Liver (tissue), 9 donors: Measurements from ENCODE around the gene BPIFB1. TPM values are rescaled to one million over a fixed set of nuclear protein-coding genes. Genes with fewer than 3 reads are reported as not detected.

Experiments used
- DNase-seq: peaks from one replicate; pipeline ENCODE4 v3.0.0-alpha.2; 2017; ENCODE audit warnings: low spot score
- H3K27ac ChIP-seq, 2 donors: one replicate each; pipeline ENCODE4 v1.7.0; 2013; ENCODE audit warnings: inconsistent platforms in 2 of 2, low read length in 2 of 2, control low read depth in 1 of 2, low read depth in 1 of 2, mild to moderate bottlenecking in 1 of 2
- H3K27me3 ChIP-seq, 4 donors: one replicate each; pipeline versions ENCODE4 v1.6.1 to v1.7.0; 2013; ENCODE audit warnings: low read length in 3 of 4, inconsistent platforms in 1 of 4, mild to moderate bottlenecking in 1 of 4, moderate library complexity in 1 of 4; ENCODE audit not compliant: control insufficient read depth in 4 of 4, insufficient read depth in 4 of 4
- H3K36me3 ChIP-seq, 4 donors: one replicate each; pipeline versions ENCODE4 v1.6.1 to v1.7.0; 2013; ENCODE audit warnings: low read length in 3 of 4, mild to moderate bottlenecking in 3 of 4, low read depth in 1 of 4, moderate library complexity in 1 of 4; ENCODE audit not compliant: control insufficient read depth in 4 of 4, insufficient read depth in 3 of 4
- H3K4me1 ChIP-seq, 4 donors: one replicate each; pipeline versions ENCODE4 v1.6.1 to v1.7.0; 2013; ENCODE audit warnings: low read length in 3 of 4, mild to moderate bottlenecking in 3 of 4, moderate library complexity in 1 of 4; ENCODE audit not compliant: control insufficient read depth in 4 of 4, insufficient read depth in 4 of 4
- H3K4me3 ChIP-seq, 3 donors: one replicate each; pipeline versions ENCODE4 v1.6.1 to v1.7.0; 2013; ENCODE audit warnings: low read length in 3 of 3, control low read depth in 1 of 3, low read depth in 1 of 3, mild to moderate bottlenecking in 1 of 3
- H3K9ac ChIP-seq, 2 donors: one replicate each; pipeline ENCODE4 v1.7.0; 2013; ENCODE audit warnings: low read length in 2 of 2, mild to moderate bottlenecking in 2 of 2, moderate library complexity in 2 of 2, control low read depth in 1 of 2, low read depth in 1 of 2
- H3K9me3 ChIP-seq, 4 donors: one replicate each; pipeline versions ENCODE4 v1.6.1 to v1.7.0; 2013; ENCODE audit warnings: low read length in 3 of 4; ENCODE audit not compliant: control insufficient read depth in 4 of 4
- ATF3 ChIP-seq: IDR thresholded peaks from 2 replicates; pipeline ENCODE4 v1.6.1; 2016; ENCODE audit warnings: antibody characterized with exemption
- CTCF ChIP-seq: fragments of 150-350 bp; IDR thresholded peaks from 2 replicates; pipeline ENCODE4 v1.5.1; 2017; ENCODE audit warnings: improper control_type of control experiment, low read depth, low read length; ENCODE audit not compliant: missing input control
- EGR1 ChIP-seq, 2 donors: IDR thresholded peaks; 2 replicates each; pipeline ENCODE4 v1.6.1; 2016 to 2018; ENCODE audit warnings: antibody characterized with exemption in 2 of 2, low read depth in 2 of 2
- FOXA1 ChIP-seq: IDR thresholded peaks from 2 replicates; pipeline ENCODE4 v1.6.1; 2016; ENCODE audit warnings: antibody characterized with exemption
- FOXA2 ChIP-seq: IDR thresholded peaks from 2 replicates; pipeline ENCODE4 v1.6.1; 2016; ENCODE audit warnings: antibody characterized with exemption
- GABPA ChIP-seq, 2 donors: IDR thresholded peaks in 1 of 2; conservative IDR thresholded peaks in 1 of 2; 2 replicates each; pipeline ENCODE4 v1.6.1; 2016; ENCODE audit warnings: antibody characterized with exemption in 2 of 2, mild to moderate bottlenecking in 1 of 2, moderate library complexity in 1 of 2
- HNF4A ChIP-seq, 2 donors: conservative IDR thresholded peaks; 2 replicates each; pipeline ENCODE4 v1.6.1; 2016; ENCODE audit warnings: antibody characterized with exemption in 2 of 2, mild to moderate bottlenecking in 2 of 2
- HNF4G ChIP-seq: IDR thresholded peaks from 2 replicates; pipeline ENCODE4 v1.6.1; 2016; ENCODE audit warnings: antibody characterized with exemption
- JUND ChIP-seq, 2 donors: IDR thresholded peaks; 2 replicates each; pipeline ENCODE4 v1.6.1; 2016; ENCODE audit warnings: antibody characterized with exemption in 2 of 2
- MAX ChIP-seq: IDR thresholded peaks from 2 replicates; pipeline ENCODE4 v1.6.1; 2016; ENCODE audit warnings: antibody characterized with exemption
- NR2F2 ChIP-seq: IDR thresholded peaks from 2 replicates; pipeline ENCODE4 v1.6.1; 2016; ENCODE audit warnings: antibody characterized with exemption
- RAD21 ChIP-seq, 2 donors: IDR thresholded peaks; 2 replicates each; pipeline ENCODE4 v1.6.1; 2016; ENCODE audit warnings: antibody characterized with exemption in 2 of 2, mild to moderate bottlenecking in 2 of 2
- REST ChIP-seq: IDR thresholded peaks from 2 replicates; pipeline ENCODE4 v1.6.1; 2016; ENCODE audit warnings: antibody characterized with exemption, mild to moderate bottlenecking
- RXRA ChIP-seq, 2 donors: IDR thresholded peaks; 2 replicates each; pipeline ENCODE4 v1.6.1; 2017 to 2018; ENCODE audit warnings: antibody characterized with exemption in 2 of 2, mild to moderate bottlenecking in 1 of 2
- SP1 ChIP-seq: IDR thresholded peaks from 2 replicates; pipeline ENCODE4 v1.6.1; 2018; ENCODE audit warnings: antibody characterized with exemption, mild to moderate bottlenecking
- YY1 ChIP-seq: IDR thresholded peaks from 2 replicates; pipeline ENCODE4 v1.6.1; 2016; ENCODE audit warnings: antibody characterized with exemption, mild to moderate bottlenecking
- ZBTB33 ChIP-seq: IDR thresholded peaks from 2 replicates; pipeline ENCODE4 v1.6.1; 2016; ENCODE audit warnings: antibody characterized with exemption
- WGBS: extraction: QIAGEN DNeasy Blood & Tissue Kit; methylation state at CpG from one replicate; pipeline ENCODE4 v1.1.7; 2013; 5-methylcytosine and 5-hydroxymethylcytosine counted together
- polyA plus RNA-seq, 2 donors: library from polyadenylated mRNA; stranded (reverse) in 1 of 2; unstranded in 1 of 2; fragments of 200-250 nt in 1 of 2; fragments of >200 nt in 1 of 2; fragmentation: Nextera tagmentation in 1 of 2; extraction: Ambion mirVana in 1 of 2; gene quantifications; one replicate each; pipeline versions ENCODE4 v1.2.1 to v1.2.3, GENCODE V29; 2013 to 2015
- total RNA-seq, 2 donors: library from RNA; depleted of rRNA; stranded (reverse); fragments of >200 nt; gene quantifications; one replicate each; pipeline ENCODE4 v1.2.3, GENCODE V29; 2014
- donor health status: healthy.
- donor health status: healthy.
- donor health status: healthy.
- donor health status: healthy.
- donor health status: healthy.

BPIFB1 gene
- total and polyA plus RNA-seq, 4 donors, result 0.08 to 0.13 TPM; not detected in 2

- H3K36me3 ChIP-seq, result no peaks in the 10 kb centered on the region
- no peak overlapping the region for H3K4me3 ChIP-seq
- no peak overlapping the region for H3K9ac ChIP-seq
- no peak for TF ChIP-seq YY1
- TF ChIP-seq REST, result no peak
- no peak for TF ChIP-seq ZBTB33
- TF ChIP-seq RXRA (IDR thresholded peaks at IDR 0.05), result no peak
- TF ChIP-seq GABPA (IDR thresholded peaks at IDR 0.05 in 1 of 2, conservative IDR thresholded peaks at IDR 0.05 in 1 of 2), result no peak
- no peak for TF ChIP-seq NR2F2
- TF ChIP-seq CTCF, result no peak
- no peak for TF ChIP-seq MAX
- no peak for TF ChIP-seq FOXA2
- TF ChIP-seq RAD21 (IDR thresholded peaks at IDR 0.05), result no peak
- no peak for TF ChIP-seq EGR1 (IDR thresholded peaks at IDR 0.05; ENCODE audit: low read depth in 2 of 2)
- no peak for TF ChIP-seq FOXA1
- no peak for TF ChIP-seq SP1
- TF ChIP-seq ATF3, result no peak
- no peak for TF ChIP-seq JUND (IDR thresholded peaks at IDR 0.05)
- TF ChIP-seq HNF4G, result no peak
- TF ChIP-seq HNF4A (conservative IDR thresholded peaks at IDR 0.05), result no peak
- no peaks in the 10 kb centered on the region for H3K27me3 ChIP-seq
- no peak overlapping the region for H3K27ac ChIP-seq
- H3K9me3 ChIP-seq, result no peaks in the 10 kb centered on the region
- no peak for DNase-seq
- H3K4me1 ChIP-seq, result no peaks in the 10 kb centered on the region
- WGBS, result 88% methylated on average over 5 of the region's 5 CpGs
These were observed 55.6 kb downstream of the BPIFB1 start for GRCh38 chr20:33338467-33339258.
